A673 (cell line): ENCODE data around the gene TADA3. TPM values are rescaled to one million over a fixed set of nuclear protein-coding genes. Genes with fewer than 3 reads are reported as not detected.

Source experiments
- BruUV-seq: library from RNA; stranded (reverse); fragments of 400-500 nt; replicated peaks from 2 replicates; lab custom pipeline; 2021; lab: Mats Ljungman, UMichigan
- CTCF ChIA-PET: fragments of 300-600 bp; sonication (Branson Sonifier 250); formaldehyde crosslinking; loops from one replicate; lab custom pipeline; 2022; ENCODE audit warnings: antibody characterized with exemption; lab: Charles Lee
- POLR2A ChIA-PET: fragments of 300-600 bp; sonication (Branson Sonifier 250); formaldehyde crosslinking; loops from one replicate; lab custom pipeline; 2022; ENCODE audit warnings: antibody characterized with exemption; ENCODE audit not compliant: low non-redundant PET; lab: Charles Lee
- DNase-seq: peaks from one replicate; pipeline ENCODE4 v3.0.0-alpha.2; 2015; ENCODE audit warnings: low spot score
- H3K27ac ChIP-seq: fragments of 200-600 bp; sonication (generic); 2 replicates; pipeline ENCODE4 v1.5.1; 2016; ENCODE audit warnings: mixed run types, low read depth, mild to moderate bottlenecking, mixed read lengths, antibody characterized with exemption, low read length; ENCODE audit not compliant: poor library complexity, severe bottlenecking
- H3K27me3 ChIP-seq: fragments of 200-600 bp; sonication (generic); replicated peaks from 2 replicates; pipeline ENCODE4 v1.6.1; 2017; ENCODE audit warnings: mixed run types, low read depth, mild to moderate bottlenecking, mixed read lengths, antibody characterized with exemption, low read length; ENCODE audit not compliant: insufficient read depth, poor library complexity
- H3K36me3 ChIP-seq: fragments of 200-600 bp; sonication (generic); 2 replicates; pipeline ENCODE4 v1.6.1; 2016; ENCODE audit warnings: mixed run types, mild to moderate bottlenecking, mixed read lengths, antibody characterized with exemption, low read length; ENCODE audit not compliant: insufficient read depth, poor library complexity, severe bottlenecking
- H3K4me1 ChIP-seq: fragments of 200-600 bp; sonication (generic); 2 replicates; pipeline ENCODE4 v1.6.1; 2017; ENCODE audit warnings: mixed run types, mild to moderate bottlenecking, mixed read lengths, antibody characterized with exemption, low read length; ENCODE audit not compliant: insufficient read depth, poor library complexity, severe bottlenecking
- H3K4me3 ChIP-seq: fragments of 200-600 bp; sonication (generic); 2 replicates; pipeline ENCODE4 v1.5.1; 2016; ENCODE audit warnings: low read depth, mixed run types, mild to moderate bottlenecking, mixed read lengths, low read length; ENCODE audit not compliant: poor library complexity, severe bottlenecking
- H3K9me3 ChIP-seq: fragments of 200-600 bp; sonication (generic); 2 replicates; pipeline ENCODE4 v1.6.1; 2016; ENCODE audit warnings: mixed run types, low read depth, mild to moderate bottlenecking, mixed read lengths, antibody characterized with exemption, low read length; ENCODE audit not compliant: poor library complexity, severe bottlenecking
- EZH2 ChIP-seq: fragments of 200-600 bp; sonication (generic); IDR thresholded peaks from 2 replicates; pipeline ENCODE4 v1.6.1; 2017; ENCODE audit warnings: borderline replicate concordance, low read depth, mild to moderate bottlenecking, mixed read lengths, antibody characterized with exemption, low read length; ENCODE audit not compliant: poor library complexity, severe bottlenecking
- intact Hi-C: fragments of 100-400 bp; cut with micrococcal nuclease; formaldehyde crosslinking; loops from one replicate; pipeline ENCODE4 v1.10.0; 2022; ENCODE audit not compliant: unreplicated experiment
- total RNA-seq: library from RNA; stranded (reverse); gene quantifications from 2 replicates; pipeline ENCODE4 v1.2.3, GENCODE V29; 2021
- TF ChIP-seq, protein P1 (sequence below): fragments of 300-800, 200-600 bp; sonication (generic); conservative IDR thresholded peaks from 2 replicates; pipeline ENCODE4 v1.5.1; 2017; ENCODE audit warnings: low read depth, mild to moderate bottlenecking, antibody characterized with exemption, low read length, moderate library complexity, mixed read lengths

Gene TADA3
- total RNA-seq, 1 experiment from 2014 or later, result 46.1 TPM

- no peaks in the 10 kb centered on the region for H3K27me3 ChIP-seq
- H3K4me1 ChIP-seq, result no peaks in the 10 kb centered on the region
- H3K4me3 ChIP-seq, result no peak overlapping the region
- ChIA-PET POLR2A (interaction anchor here (0.6 kb wide), 1 partner anchor 97 kb away, joined by 8 read pairs; no protein-coding TSS in a partner anchor), CTCF (no interaction called here)
- TF ChIP-seq, protein P1, sequence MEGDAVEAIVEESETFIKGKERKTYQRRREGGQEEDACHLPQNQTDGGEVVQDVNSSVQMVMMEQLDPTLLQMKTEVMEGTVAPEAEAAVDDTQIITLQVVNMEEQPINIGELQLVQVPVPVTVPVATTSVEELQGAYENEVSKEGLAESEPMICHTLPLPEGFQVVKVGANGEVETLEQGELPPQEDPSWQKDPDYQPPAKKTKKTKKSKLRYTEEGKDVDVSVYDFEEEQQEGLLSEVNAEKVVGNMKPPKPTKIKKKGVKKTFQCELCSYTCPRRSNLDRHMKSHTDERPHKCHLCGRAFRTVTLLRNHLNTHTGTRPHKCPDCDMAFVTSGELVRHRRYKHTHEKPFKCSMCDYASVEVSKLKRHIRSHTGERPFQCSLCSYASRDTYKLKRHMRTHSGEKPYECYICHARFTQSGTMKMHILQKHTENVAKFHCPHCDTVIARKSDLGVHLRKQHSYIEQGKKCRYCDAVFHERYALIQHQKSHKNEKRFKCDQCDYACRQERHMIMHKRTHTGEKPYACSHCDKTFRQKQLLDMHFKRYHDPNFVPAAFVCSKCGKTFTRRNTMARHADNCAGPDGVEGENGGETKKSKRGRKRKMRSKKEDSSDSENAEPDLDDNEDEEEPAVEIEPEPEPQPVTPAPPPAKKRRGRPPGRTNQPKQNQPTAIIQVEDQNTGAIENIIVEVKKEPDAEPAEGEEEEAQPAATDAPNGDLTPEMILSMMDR, result no peak
- TF ChIP-seq EZH2, result no peak
- no peaks in the 10 kb centered on the region for H3K9me3 ChIP-seq
- DNase-seq, result no peak
- no peak overlapping the region for H3K27ac ChIP-seq
- no TSS peak for BruUV-seq
- H3K36me3 ChIP-seq, result peaks cover 99% of the 10 kb centered on the region
- intact Hi-C loops, result no loop called here
These were observed 49.7 kb downstream of the TADA3 start for GRCh38 chr3:9742560-9742959.

GRCh38 chr3:9739181-9739580 is 53.1 kb downstream of the TADA3 start:
- Histone ChIP-seq H3K4me3 (no peak overlapping the region), H3K4me1 (no peaks in the 10 kb centered on the region), H3K27me3 (no peaks in the 10 kb centered on the region), H3K27ac (no peak overlapping the region), H3K9me3 (no peaks in the 10 kb centered on the region), H3K36me3 (peaks cover 94% of the 10 kb centered on the region)
- DNase-seq, result no peak
- ChIA-PET CTCF (no interaction called here), POLR2A (no interaction called here)
- no TSS peak for BruUV-seq
- intact Hi-C loops, result loop anchor here (10.0 kb wide), 1 partner anchor 234 kb away; no protein-coding TSS in a partner anchor
- TF ChIP-seq, protein P1, result no peak
- no peak for TF ChIP-seq EZH2

GRCh38 chr3:9736831-9737230 is 55.4 kb downstream of the TADA3 start:
- Histone ChIP-seq H3K4me1 (peaks cover 12% of the 10 kb centered on the region), H3K27me3 (no peaks in the 10 kb centered on the region), H3K4me3 (no peak overlapping the region), H3K9me3 (no peaks in the 10 kb centered on the region), H3K36me3 (peaks cover 77% of the 10 kb centered on the region), H3K27ac (no peak overlapping the region)
- intact Hi-C loops, result loop anchor here (10.0 kb wide), 1 partner anchor 232 kb away; no protein-coding TSS in a partner anchor
- BruUV-seq, result no TSS peak
- no peak for TF ChIP-seq EZH2
- TF ChIP-seq, protein P1, result no peak
- ChIA-PET CTCF (no interaction called here), POLR2A (no interaction called here)
- DNase-seq, result no peak
